ENCODE measurements around the gene THYN1. TPM values are rescaled to one million over a fixed set of nuclear protein-coding genes. Genes with fewer than 3 reads are reported as not detected.

The THYN1 gene
- total and polyA plus RNA-seq, 11 donors = 34.1 to 59.4 (median 41.9) TPM

- Histone ChIP-seq H3K9me3 (no peaks in the 10 kb centered on the region), H3K4me1 (no peaks in the 10 kb centered on the region), H3K27me3 (no peaks in the 10 kb centered on the region), H3K4me3 (no peak overlapping the region), H3K27ac (no peak overlapping the region), H3K36me3 (peaks cover 0 to 87% (median 72%) of the 10 kb centered on the region in 9 donors)
- TF ChIP-seq CTCF (IDR thresholded peaks at IDR 0.05) (no peak), POLR2A (IDR thresholded peaks at IDR 0.05) (no peak)
- DNase-seq (no peak), ATAC-seq (no peak)
- intact Hi-C loops (cut with DNase I) = no loop called here
- WGBS, 4 donors = 95 to 98% (median 97%) methylated on average over 9 of the region's 9 CpGs
Observed at GRCh38 chr11:134199531-134199930, 53.6 kb downstream of the THYN1 start.

Other genes with a start within 250 kb of the THYN1 start
- gene JAM3, start 184.3 kb downstream of the THYN1 start, total RNA-seq = 10 to 100 TPM; 23.4 to 56.9 (median 34.3) TPM
- 10 to 100 TPM; 11.9 to 18.5 TPM for gene JAM3, start 184.3 kb downstream of the THYN1 start, polyA plus RNA-seq
- 10 to 100 TPM in 6 of 9 donors, 1 to 10 TPM in 3; 9.4 to 18.8 (median 11.0) TPM for gene NCAPD3, start 29.4 kb downstream of the THYN1 start, total RNA-seq
- 1 to 10 TPM; 4.7 to 9.8 TPM for gene NCAPD3, start 29.4 kb downstream of the THYN1 start, polyA plus RNA-seq
- 10 to 100 TPM; 35.0 to 49.6 (median 37.8) TPM for gene VPS26B, start 28.7 kb downstream of the THYN1 start, total RNA-seq
- 10 to 100 TPM; 19.6 to 36.8 TPM for gene VPS26B, start 28.7 kb downstream of the THYN1 start, polyA plus RNA-seq
- gene ACAD8, start 216 bp upstream of the THYN1 start, total RNA-seq = 10 to 100 TPM; 23.2 to 48.2 (median 38.9) TPM
- 10 to 100 TPM; 21.0 to 37.1 TPM for gene ACAD8, start 216 bp upstream of the THYN1 start, polyA plus RNA-seq
- not detected for gene GLB1L3, start 23.0 kb upstream of the THYN1 start, total RNA-seq
- not detected for gene GLB1L3, start 23.0 kb upstream of the THYN1 start, polyA plus RNA-seq
- gene GLB1L2, start 78.6 kb upstream of the THYN1 start, total RNA-seq = 1 to 10 TPM in 1 of 9 donors, under 1 TPM in 6, not detected in 2; 0.19 to 1.3 (median 0.37) TPM
- under 1 TPM; 0.15 to 0.42 TPM for gene GLB1L2, start 78.6 kb upstream of the THYN1 start, polyA plus RNA-seq
- gene B3GAT1, start 158.9 kb upstream of the THYN1 start, total RNA-seq = under 1 TPM in 6 of 9 donors, not detected in 3; 0.05 to 0.64 (median 0.15) TPM
- gene B3GAT1, start 158.9 kb upstream of the THYN1 start, polyA plus RNA-seq = under 1 TPM in 1 of 2 donors, not detected in 1; 0.04 TPM

All from heart left ventricle (tissue), 16 donors.